ENCODE measurements around the gene B9D2.

DNA sequence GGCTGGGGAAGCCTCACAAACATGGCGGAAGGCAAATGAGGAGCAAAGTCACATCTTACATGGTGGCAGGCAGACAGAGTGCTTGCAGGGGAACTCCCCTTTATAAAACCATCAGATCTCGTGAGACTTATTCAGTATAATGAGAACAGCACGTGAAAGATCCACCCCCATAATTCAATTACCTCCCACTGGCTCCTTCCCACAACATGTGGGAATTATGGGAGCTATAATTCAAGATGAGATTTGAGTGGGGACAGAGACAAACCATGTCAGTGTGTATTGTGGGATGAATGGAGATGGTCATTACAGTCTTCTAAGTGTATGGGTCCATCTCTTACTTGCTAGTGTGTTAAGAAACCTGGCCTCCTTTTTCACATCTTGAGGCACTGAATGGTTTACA is 38.1 kb upstream of the B9D2 start:
- TF ChIP-seq POLR2A (IDR thresholded peaks at IDR 0.05) (no peak), POLR2AphosphoS5 (IDR thresholded peaks at IDR 0.05) (no peak), EP300 (IDR thresholded peaks at IDR 0.05) (no peak)
- TF ChIP-seq, protein P1, sequence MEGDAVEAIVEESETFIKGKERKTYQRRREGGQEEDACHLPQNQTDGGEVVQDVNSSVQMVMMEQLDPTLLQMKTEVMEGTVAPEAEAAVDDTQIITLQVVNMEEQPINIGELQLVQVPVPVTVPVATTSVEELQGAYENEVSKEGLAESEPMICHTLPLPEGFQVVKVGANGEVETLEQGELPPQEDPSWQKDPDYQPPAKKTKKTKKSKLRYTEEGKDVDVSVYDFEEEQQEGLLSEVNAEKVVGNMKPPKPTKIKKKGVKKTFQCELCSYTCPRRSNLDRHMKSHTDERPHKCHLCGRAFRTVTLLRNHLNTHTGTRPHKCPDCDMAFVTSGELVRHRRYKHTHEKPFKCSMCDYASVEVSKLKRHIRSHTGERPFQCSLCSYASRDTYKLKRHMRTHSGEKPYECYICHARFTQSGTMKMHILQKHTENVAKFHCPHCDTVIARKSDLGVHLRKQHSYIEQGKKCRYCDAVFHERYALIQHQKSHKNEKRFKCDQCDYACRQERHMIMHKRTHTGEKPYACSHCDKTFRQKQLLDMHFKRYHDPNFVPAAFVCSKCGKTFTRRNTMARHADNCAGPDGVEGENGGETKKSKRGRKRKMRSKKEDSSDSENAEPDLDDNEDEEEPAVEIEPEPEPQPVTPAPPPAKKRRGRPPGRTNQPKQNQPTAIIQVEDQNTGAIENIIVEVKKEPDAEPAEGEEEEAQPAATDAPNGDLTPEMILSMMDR (IDR thresholded peaks at IDR 0.05), result no peak
